GM12875 (cell line): ENCODE data around the gene CCL5.

Source experiments
- H3K4me3 ChIP-seq: one replicate; pipeline ENCODE4 v1.5.1; 2011; ENCODE audit warnings: low read depth, low read length, control low read depth
- CTCF ChIP-seq: IDR thresholded peaks from 2 replicates; pipeline ENCODE4 v1.5.1; 2011; ENCODE audit warnings: low read depth, mild to moderate bottlenecking, control low read depth, inconsistent platforms, low read length, moderate library complexity, borderline replicate concordance; ENCODE audit not compliant: insufficient read depth

CCL5 gene

GRCh38 chr17:35875072-35875799 is 4.9 kb downstream of the CCL5 start:
- TF ChIP-seq CTCF, result no peak
- no peak overlapping the region for H3K4me3 ChIP-seq

- TF ChIP-seq CTCF, result no peak
- H3K4me3 ChIP-seq, result no peak overlapping the region
Measured at GRCh38 chr17:35872196-35872980, 7.8 kb downstream of the CCL5 start.

- H3K4me3 ChIP-seq, result no peak overlapping the region
- TF ChIP-seq CTCF, result no peak
Measured at GRCh38 chr17:35870906-35871819, 9.0 kb downstream of the CCL5 start.

- no peak within 1 kb of the TSS for H3K4me3 ChIP-seq
- no peak for TF ChIP-seq CTCF
Measured at GRCh38 chr17:35868737-35869136, 11.4 kb downstream of the CCL5 start, which contains the start of gene HEATR9. TSS of gene HEATR9 (minus strand) at chr17:35868891. CDS start at chr17:35868742, 149 bp downstream.

GRCh38 chr17:35867574-35867973 is 12.6 kb downstream of the CCL5 start:
- no peak overlapping the region for H3K4me3 ChIP-seq
- no peak for TF ChIP-seq CTCF

GRCh38 chr17:35866341-35866950 is 13.7 kb downstream of the CCL5 start:
- H3K4me3 ChIP-seq, result no peak overlapping the region
- no peak for TF ChIP-seq CTCF
